CD4-positive, CD25-positive, alpha-beta regulatory T cell (primary cell): ENCODE results near the gene ST3GAL4. TPM values are rescaled to one million over a fixed set of nuclear protein-coding genes. Genes with fewer than 3 reads are reported as not detected.

ENCODE experiments used
- ATAC-seq, 2 donors: fragments of 150-1000 bp; cut with Tn5 transposase; one replicate each; pipeline ENCODE4 v1.10.0; 2021; ENCODE audit warnings: low read depth in 2 of 2, moderate number of reproducible peaks in 2 of 2, moderate library complexity in 1 of 2
- DNase-seq, 3 donors: peaks; one replicate each; pipeline versions ENCODE4 v3.0.0 to v3.0.0-alpha.2; 2012 to 2022; ENCODE audit warnings: mixed read lengths in 1 of 3
- H3K27ac ChIP-seq: one replicate; pipeline ENCODE4 v1.7.0; 2013; ENCODE audit warnings: mild to moderate bottlenecking, low read length; ENCODE audit not compliant: insufficient read depth, poor library complexity, severe bottlenecking
- H3K27me3 ChIP-seq: one replicate; pipeline ENCODE4 v1.7.0; 2013; ENCODE audit warnings: low read length; ENCODE audit not compliant: control insufficient read depth, insufficient read depth
- H3K36me3 ChIP-seq: one replicate; pipeline ENCODE4 v1.7.0; 2013; ENCODE audit warnings: mild to moderate bottlenecking, low read length, moderate library complexity; ENCODE audit not compliant: control insufficient read depth, insufficient read depth
- H3K4me1 ChIP-seq: 2 replicates; pipeline ENCODE4 v1.7.0; 2013; ENCODE audit warnings: mild to moderate bottlenecking, low read length; ENCODE audit not compliant: insufficient read depth, control insufficient read depth, poor library complexity, severe bottlenecking
- H3K4me3 ChIP-seq: one replicate; pipeline ENCODE4 v1.7.0; 2013; ENCODE audit warnings: low read depth, mild to moderate bottlenecking, low read length, moderate library complexity
- H3K9me3 ChIP-seq, 2 experiments: 1 replicate in 1 of 2; 2 replicates in 1 of 2; pipeline ENCODE4 v1.7.0; 2013; ENCODE audit warnings: low read length in 2 of 2, mild to moderate bottlenecking in 1 of 2, moderate library complexity in 1 of 2; ENCODE audit not compliant: control insufficient read depth in 2 of 2
- H3K27ac Mint-ChIP-seq, 3 donors: one replicate each; pipeline ENCODE4 v1.8.0; 2020 to 2022; ENCODE audit warnings: mild to moderate bottlenecking in 3 of 3, mixed read lengths in 3 of 3, moderate library complexity in 2 of 3
- H3K27me3 Mint-ChIP-seq: one replicate; pipeline ENCODE4 v1.8.0; 2022; ENCODE audit warnings: mild to moderate bottlenecking, mixed read lengths
- H3K36me3 Mint-ChIP-seq: one replicate; pipeline ENCODE4 v1.8.0; 2020; ENCODE audit warnings: mixed read lengths
- H3K4me1 Mint-ChIP-seq, 4 donors: one replicate each; pipeline ENCODE4 v1.8.0; 2020 to 2022; ENCODE audit warnings: mixed read lengths in 4 of 4, mild to moderate bottlenecking in 1 of 4
- H3K4me3 Mint-ChIP-seq, 4 donors: one replicate each; pipeline ENCODE4 v1.8.0; 2020 to 2022; ENCODE audit warnings: mild to moderate bottlenecking in 4 of 4, mixed read lengths in 4 of 4, moderate library complexity in 3 of 4
- H3K9me3 Mint-ChIP-seq, 7 donors: one replicate each; pipeline ENCODE4 v1.8.0; 2020 to 2022; ENCODE audit warnings: mixed read lengths in 7 of 7, mild to moderate bottlenecking in 3 of 7, moderate library complexity in 2 of 7
- polyA plus RNA-seq, 4 donors: library from polyadenylated mRNA; unstranded; fragments of 300-500 nt; fragmentation: Illumina TruSeq; gene quantifications; one replicate each; pipeline ENCODE4 v1.2.3, GENCODE V29; 2021
- total RNA-seq: library from RNA; stranded (reverse); gene quantifications from one replicate; pipeline ENCODE4 v1.2.3, GENCODE V29; 2022

Gene ST3GAL4
- total and polyA plus RNA-seq, 5 donors from 2014 or later: 1.4 to 4.7 (median 2.4) TPM

DNA sequence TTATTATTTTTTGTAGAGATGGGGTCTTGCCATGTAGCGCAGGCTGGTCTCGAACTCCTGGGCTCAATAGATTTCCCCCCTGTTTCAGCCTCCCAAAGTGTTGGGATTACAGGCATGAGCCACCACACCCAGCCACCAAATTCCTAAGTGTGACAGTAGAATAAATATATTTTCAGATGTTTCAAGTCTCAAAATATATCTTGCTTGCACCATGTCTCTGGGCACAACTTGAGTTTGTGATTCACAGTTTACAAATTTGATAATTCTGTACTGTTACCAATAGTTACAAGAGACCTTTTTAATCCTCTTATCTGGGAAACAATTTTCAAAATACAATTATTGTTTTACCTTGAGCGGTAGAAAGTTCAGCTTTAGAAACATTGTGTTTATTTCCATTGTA is 32.5 kb upstream of the ST3GAL4 start:
- no peak overlapping the region for H3K27ac ChIP-seq
- H3K9me3 ChIP-seq: no peaks in the 10 kb centered on the region
- H3K4me1 Mint-ChIP-seq: peaks cover 25 to 38% (median 27%) of the 10 kb centered on the region in 4 donors
- H3K4me1 ChIP-seq: peaks cover 15% of the 10 kb centered on the region
- no peak overlapping the region for H3K27ac Mint-ChIP-seq
- no peaks in the 10 kb centered on the region for H3K27me3 ChIP-seq
- H3K36me3 ChIP-seq: peaks cover 14% of the 10 kb centered on the region
- no peak for ATAC-seq
- H3K36me3 Mint-ChIP-seq: peaks cover 28% of the 10 kb centered on the region
- DNase-seq: no peak
- H3K27me3 Mint-ChIP-seq: no peaks in the 10 kb centered on the region
- H3K4me3 ChIP-seq: no peak overlapping the region
- H3K9me3 Mint-ChIP-seq: no peaks in the 10 kb centered on the region
- no peak overlapping the region for H3K4me3 Mint-ChIP-seq

DNA sequence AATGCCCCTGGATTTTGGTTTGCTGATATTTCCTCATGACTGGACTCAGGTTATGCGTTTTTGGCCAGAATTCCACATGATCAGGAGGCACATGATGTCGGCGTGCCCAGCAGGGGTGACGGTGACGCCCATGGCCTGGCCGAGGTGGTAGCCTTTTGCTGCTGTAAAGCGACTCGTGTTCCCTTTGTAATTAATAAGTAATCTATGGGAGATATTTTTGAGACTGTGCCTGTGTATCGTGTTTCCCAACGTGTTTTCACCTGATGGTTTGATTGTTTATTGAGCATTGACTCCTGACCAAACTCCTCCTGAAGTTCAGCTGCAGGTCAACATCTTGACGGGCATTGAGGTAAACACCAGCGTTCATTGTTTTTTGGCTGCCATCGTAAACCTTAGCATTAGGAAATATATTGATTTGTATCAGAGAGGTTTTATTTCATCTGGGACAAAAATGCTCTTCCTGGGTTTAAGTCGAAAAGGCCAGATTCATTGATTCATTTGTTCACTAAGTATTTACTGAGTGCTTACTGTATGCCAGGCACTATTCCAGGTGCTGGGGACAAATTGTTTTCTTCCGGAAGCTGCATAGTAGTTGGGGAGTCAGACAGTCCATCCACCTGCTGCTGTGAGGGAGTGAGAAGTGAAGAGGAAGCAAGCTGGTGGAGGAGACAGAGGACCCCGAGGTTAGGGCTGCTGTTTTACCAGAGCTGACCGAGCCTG is 28.0 kb upstream of the ST3GAL4 start:
- DNase-seq (no peak), ATAC-seq (no peak)
- Mint-ChIP-seq H3K4me1 (peaks cover 7 to 19% (median 15%) of the 10 kb centered on the region in 4 donors), H3K27ac (peak overlapping the region in 2 of 3 donors; percentile 20 to 51), H3K9me3 (no peaks in the 10 kb centered on the region), H3K27me3 (no peaks in the 10 kb centered on the region), H3K4me3 (no peak overlapping the region), H3K36me3 (peaks cover 27% of the 10 kb centered on the region)
- H3K4me1 ChIP-seq: no peaks in the 10 kb centered on the region
- H3K9me3 ChIP-seq: no peaks in the 10 kb centered on the region
- no peak overlapping the region for H3K27ac ChIP-seq
- peaks cover 29% of the 10 kb centered on the region for H3K36me3 ChIP-seq
- H3K4me3 ChIP-seq: no peak overlapping the region
- no peaks in the 10 kb centered on the region for H3K27me3 ChIP-seq

DNA sequence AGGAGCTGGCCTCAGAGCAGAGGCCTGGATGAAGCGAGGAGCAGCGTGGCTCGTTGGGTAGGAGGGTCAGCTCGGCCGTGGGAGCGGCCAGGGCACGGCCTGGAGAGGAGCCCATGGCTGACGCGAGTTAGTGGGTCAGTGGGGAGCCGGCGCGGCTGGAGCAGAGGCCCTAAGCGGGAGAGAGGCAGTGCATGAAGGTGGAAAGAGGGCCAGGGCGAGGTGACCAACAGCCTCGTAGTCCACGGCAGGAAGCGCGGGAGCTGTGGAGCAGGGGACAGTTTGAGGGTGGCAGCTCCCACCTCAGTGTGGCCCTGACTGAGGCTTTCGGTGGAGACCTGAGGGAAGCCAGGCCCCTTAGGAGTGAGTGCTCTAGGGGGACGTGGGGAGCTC is 27.5 kb upstream of the ST3GAL4 start:
- Histone ChIP-seq H3K4me1 (no peaks in the 10 kb centered on the region), H3K4me3 (no peak overlapping the region), H3K27ac (no peak overlapping the region), H3K27me3 (no peaks in the 10 kb centered on the region), H3K9me3 (no peaks in the 10 kb centered on the region), H3K36me3 (peaks cover 33% of the 10 kb centered on the region)
- peak overlapping the region in 2 of 3 donors; percentile 13 to 20 for H3K27ac Mint-ChIP-seq
- ATAC-seq (no peak), DNase-seq (no peak)
- H3K27me3 Mint-ChIP-seq: no peaks in the 10 kb centered on the region
- peaks cover 33% of the 10 kb centered on the region for H3K36me3 Mint-ChIP-seq
- H3K9me3 Mint-ChIP-seq: no peaks in the 10 kb centered on the region
- H3K4me3 Mint-ChIP-seq: no peak overlapping the region
- peaks cover 7 to 19% (median 15%) of the 10 kb centered on the region in 4 donors for H3K4me1 Mint-ChIP-seq

DNA sequence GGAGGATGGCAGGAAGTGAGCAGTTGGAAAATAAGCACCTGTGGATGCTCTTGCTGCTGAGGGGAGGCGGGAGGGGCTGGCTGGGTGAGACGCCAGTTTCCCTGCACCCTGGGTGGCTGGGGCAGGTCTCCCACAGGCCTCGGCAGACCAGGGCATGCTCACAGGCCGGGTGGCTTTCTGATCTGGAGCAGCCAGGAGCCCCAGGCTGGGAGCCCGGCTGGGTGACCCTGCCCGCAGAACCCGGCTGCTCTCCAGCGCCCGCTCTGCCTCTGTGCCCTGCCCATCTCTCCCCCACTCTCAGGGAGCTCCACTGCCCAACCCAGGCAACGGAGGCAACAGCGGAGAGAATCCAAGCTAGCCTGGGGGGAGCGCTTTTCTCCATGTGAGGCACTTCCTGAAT is 27.0 kb upstream of the ST3GAL4 start:
- no peaks in the 10 kb centered on the region for H3K4me1 ChIP-seq
- DNase-seq: no peak
- Mint-ChIP-seq H3K27me3 (no peaks in the 10 kb centered on the region), H3K4me1 (peaks cover 7 to 19% (median 17%) of the 10 kb centered on the region in 4 donors), H3K36me3 (peaks cover 37% of the 10 kb centered on the region), H3K4me3 (no peak overlapping the region), H3K9me3 (no peaks in the 10 kb centered on the region), H3K27ac (no peak overlapping the region)
- no peak overlapping the region for H3K27ac ChIP-seq
- no peak overlapping the region for H3K4me3 ChIP-seq
- H3K36me3 ChIP-seq: peaks cover 33% of the 10 kb centered on the region
- no peaks in the 10 kb centered on the region for H3K9me3 ChIP-seq
- ATAC-seq: no peak
- no peaks in the 10 kb centered on the region for H3K27me3 ChIP-seq

DNA sequence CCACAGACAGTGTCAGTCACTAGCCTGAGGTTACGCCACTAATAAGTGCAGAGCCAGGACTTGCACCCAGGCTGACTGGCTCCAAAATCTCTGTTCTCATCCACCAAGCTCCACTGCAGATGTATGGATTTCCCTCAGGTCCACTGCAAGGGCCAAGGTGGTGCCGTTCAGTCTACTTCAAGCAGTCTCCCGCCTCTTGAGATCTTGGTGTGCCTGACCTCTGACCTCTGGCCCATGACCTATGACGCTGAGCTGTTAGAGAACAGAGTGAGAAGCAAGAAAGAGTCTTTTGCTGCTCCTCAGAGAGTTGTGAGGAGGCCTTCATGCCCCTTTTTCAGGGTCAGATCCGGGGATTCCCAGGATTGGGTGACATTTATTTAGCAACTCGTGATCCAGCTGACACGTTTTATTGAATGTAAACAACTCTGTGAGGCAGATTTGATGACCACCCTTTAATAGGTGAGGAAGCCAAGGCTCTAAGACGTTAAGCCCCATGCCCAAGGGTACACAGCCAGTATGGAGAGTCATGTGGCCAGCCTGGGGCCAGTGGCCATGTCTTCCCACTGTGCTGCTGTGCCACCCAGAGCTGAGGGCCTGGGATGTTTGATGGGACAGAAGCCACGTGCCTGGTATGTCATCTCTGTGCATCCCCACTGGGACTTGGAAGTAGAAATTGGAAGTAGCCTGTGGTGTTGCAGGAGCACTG is 26.4 kb upstream of the ST3GAL4 start:
- Mint-ChIP-seq H3K27me3 (no peaks in the 10 kb centered on the region), H3K9me3 (no peaks in the 10 kb centered on the region), H3K4me1 (peaks cover 7 to 19% (median 17%) of the 10 kb centered on the region in 4 donors), H3K4me3 (no peak overlapping the region), H3K27ac (peak overlapping the region in 1 of 3 donors; percentile 46), H3K36me3 (peaks cover 43% of the 10 kb centered on the region)
- H3K27me3 ChIP-seq: no peaks in the 10 kb centered on the region
- DNase-seq: no peak
- no peaks in the 10 kb centered on the region for H3K4me1 ChIP-seq
- no peaks in the 10 kb centered on the region for H3K9me3 ChIP-seq
- H3K27ac ChIP-seq: no peak overlapping the region
- no peak for ATAC-seq
- H3K36me3 ChIP-seq: peaks cover 33% of the 10 kb centered on the region
- no peak overlapping the region for H3K4me3 ChIP-seq

DNA sequence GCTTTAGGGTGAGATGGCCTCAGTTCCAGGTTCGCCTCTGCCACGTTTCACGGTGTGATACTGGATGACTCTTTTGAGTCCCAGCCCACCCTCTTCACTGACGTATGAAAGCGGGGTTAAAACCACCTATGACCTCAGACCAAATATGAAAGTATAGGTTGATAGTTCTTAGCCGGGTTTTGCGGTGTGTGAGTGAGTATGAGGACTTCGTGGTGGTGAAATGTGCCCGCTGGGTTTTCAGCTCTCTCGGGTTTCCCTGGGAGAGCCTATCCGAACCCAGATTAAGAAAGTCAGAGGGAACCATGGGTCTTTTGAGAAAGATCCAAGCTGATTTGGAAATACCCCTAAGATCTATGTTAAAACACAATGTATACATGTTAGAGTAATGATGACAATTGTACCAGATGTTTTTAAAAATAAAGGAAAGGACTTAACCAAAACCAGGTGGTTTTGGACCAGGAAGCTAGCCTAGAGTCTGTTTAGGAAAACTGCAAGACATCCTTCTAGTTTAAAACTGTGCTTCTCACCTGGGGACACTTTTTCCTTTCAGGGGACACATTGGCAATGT is 25.8 kb upstream of the ST3GAL4 start:
- ATAC-seq (no peak), DNase-seq (no peak)
- H3K9me3 Mint-ChIP-seq: no peaks in the 10 kb centered on the region
- no peak overlapping the region for H3K4me3 ChIP-seq
- no peaks in the 10 kb centered on the region for H3K4me1 ChIP-seq
- H3K36me3 ChIP-seq: peaks cover 33% of the 10 kb centered on the region
- H3K27ac Mint-ChIP-seq: peak overlapping the region in 1 of 3 donors; percentile 58
- H3K27me3 ChIP-seq: no peaks in the 10 kb centered on the region
- no peak overlapping the region for H3K27ac ChIP-seq
- H3K4me1 Mint-ChIP-seq: peaks cover 7 to 19% (median 17%) of the 10 kb centered on the region in 4 donors
- peaks cover 44% of the 10 kb centered on the region for H3K36me3 Mint-ChIP-seq
- no peaks in the 10 kb centered on the region for H3K9me3 ChIP-seq
- H3K4me3 Mint-ChIP-seq: no peak overlapping the region
- no peaks in the 10 kb centered on the region for H3K27me3 Mint-ChIP-seq

DNA sequence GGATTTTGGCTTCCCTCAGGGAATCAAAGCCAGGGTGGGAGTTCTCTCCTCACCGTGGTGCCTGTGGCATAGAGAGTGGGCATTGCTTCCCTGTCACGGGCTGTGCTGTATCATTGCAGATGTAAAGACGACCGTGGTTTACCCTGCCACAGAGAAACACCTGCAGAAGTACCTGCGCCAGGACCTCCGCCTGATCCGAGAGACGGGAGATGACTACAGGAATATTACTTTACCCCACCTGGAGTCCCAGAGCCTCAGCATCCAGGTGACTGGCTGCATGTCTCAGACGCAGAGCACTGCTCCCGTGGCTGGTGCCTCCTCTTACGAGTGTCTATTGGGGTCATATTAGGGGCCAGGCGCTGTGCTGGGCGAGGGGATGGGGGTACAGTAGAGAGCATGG is 24.2 kb upstream of the ST3GAL4 start:
- H3K4me1 Mint-ChIP-seq: peaks cover 7 to 16% (median 13%) of the 10 kb centered on the region in 4 donors
- Histone ChIP-seq H3K27me3 (no peaks in the 10 kb centered on the region), H3K27ac (no peak overlapping the region), H3K4me3 (no peak overlapping the region), H3K9me3 (no peaks in the 10 kb centered on the region), H3K4me1 (no peaks in the 10 kb centered on the region), H3K36me3 (peaks cover 42% of the 10 kb centered on the region)
- no peak overlapping the region for H3K27ac Mint-ChIP-seq
- H3K36me3 Mint-ChIP-seq: peaks cover 45% of the 10 kb centered on the region
- H3K27me3 Mint-ChIP-seq: no peaks in the 10 kb centered on the region
- DNase-seq: no peak
- H3K9me3 Mint-ChIP-seq: no peaks in the 10 kb centered on the region
- no peak overlapping the region for H3K4me3 Mint-ChIP-seq
- ATAC-seq: no peak
